HepG2 (cell line): ENCODE data around the gene PLCB1. TPM values are rescaled to one million over a fixed set of nuclear protein-coding genes. Genes with fewer than 3 reads are reported as not detected.

Experiments used
- DNMT1 ChIP-seq: sonication (generic); formaldehyde crosslinking; IDR thresholded peaks from 2 replicates; pipeline ENCODE4 v1.5.1; 2020; ENCODE audit warnings: mild to moderate bottlenecking, missing genetic modification reagents
- ELF4 ChIP-seq: sonication (generic); formaldehyde crosslinking; IDR thresholded peaks from 2 replicates; pipeline ENCODE4 v1.5.0; 2020; ENCODE audit warnings: missing genetic modification reagents, mild to moderate bottlenecking, moderate library complexity, borderline replicate concordance
- ETV5 ChIP-seq: IDR thresholded peaks from 2 replicates; pipeline ENCODE4 v1.6.1; 2018; ENCODE audit warnings: missing biosample characterization, missing genetic modification reagents, inconsistent platforms, borderline replicate concordance
- GATAD1 ChIP-seq: IDR thresholded peaks from 2 replicates; pipeline ENCODE4 v1.6.1; 2016; ENCODE audit warnings: missing genetic modification reagents, missing compliant biosample characterization
- KDM4B ChIP-seq: sonication (generic); formaldehyde crosslinking; IDR thresholded peaks from 2 replicates; pipeline ENCODE4 v1.4.0; 2020; ENCODE audit warnings: missing genetic modification reagents
- SOX6 ChIP-seq, 2 experiments: fragments of 450-650 bp in 1 of 2; sonication (generic) in 1 of 2; formaldehyde crosslinking in 1 of 2; IDR thresholded peaks; 2 replicates each; pipeline versions ENCODE4 v1.4.0 to v1.6.1; 2017 to 2020; ENCODE audit warnings: antibody characterized with exemption in 1 of 2, mild to moderate bottlenecking in 1 of 2, missing genetic modification reagents in 1 of 2
- ZNF431 ChIP-seq: sonication (generic); formaldehyde crosslinking; IDR thresholded peaks from 2 replicates; pipeline ENCODE4 v1.9.0; 2022; ENCODE audit warnings: missing genetic modification reagents, low read depth, mild to moderate bottlenecking, borderline replicate concordance
- polyA plus RNA-seq, 8 experiments: library from polyadenylated mRNA; depleted of rRNA in 3 of 8; stranded (reverse) in 7 of 8; unstranded in 1 of 8; fragments of >200 nt; fragmentation: Illumina TruSeq in 4 of 8; extraction: Trizol in 4 of 8; gene quantifications; 2 replicates each; pipeline versions ENCODE4 v1.2.1 to v1.2.3, GENCODE V29; 2011 to 2016; ENCODE audit warnings: low read depth in 4 of 8, missing spikeins in 1 of 8, mixed read lengths in 1 of 8; ENCODE audit not compliant: insufficient read depth in 1 of 8
- total RNA-seq, 5 experiments: library from RNA; depleted of rRNA; stranded (reverse); fragments of >200 nt; fragmentation: Illumina TruSeq; extraction: Trizol; gene quantifications; 2 replicates each; pipeline ENCODE4 v1.2.3, GENCODE V29; 2016; ENCODE audit warnings: low read depth in 1 of 5
- TF ChIP-seq, protein P1 (sequence below), 2 experiments: sonication (generic) in 1 of 2; formaldehyde crosslinking in 1 of 2; IDR thresholded peaks; 2 replicates each; pipeline versions ENCODE4 v1.6.1 to v1.9.0; 2014 to 2022; ENCODE audit warnings: antibody characterized with exemption in 1 of 2, borderline replicate concordance in 1 of 2, inconsistent platforms in 1 of 2, low read depth in 1 of 2, missing genetic modification reagents in 1 of 2
- TF ChIP-seq, protein P2 (sequence below): sonication (generic); formaldehyde crosslinking; IDR thresholded peaks from 2 replicates; pipeline ENCODE4 v1.5.1; 2020; ENCODE audit warnings: missing genetic modification reagents, mild to moderate bottlenecking, borderline replicate concordance
- TF ChIP-seq, protein P3 (sequence below): sonication (generic); formaldehyde crosslinking; IDR thresholded peaks from 2 replicates; pipeline ENCODE4 v1.4.0; 2020; ENCODE audit warnings: missing genetic modification reagents
- TF ChIP-seq, protein P4 (sequence below): sonication (generic); formaldehyde crosslinking; conservative IDR thresholded peaks from 2 replicates; pipeline ENCODE4 v1.8.0; 2022; ENCODE audit warnings: mild to moderate bottlenecking, moderate library complexity, missing genetic modification reagents
- TF ChIP-seq, protein P5 (sequence below): sonication (generic); formaldehyde crosslinking; IDR thresholded peaks from 2 replicates; pipeline ENCODE4 v1.5.0; 2020; ENCODE audit warnings: mild to moderate bottlenecking, low read depth, missing genetic modification reagents, borderline replicate concordance
- TF ChIP-seq, protein P6 (sequence below): IDR thresholded peaks from 2 replicates; pipeline ENCODE4 v1.6.1; 2016; ENCODE audit warnings: low read depth, control low read depth

PLCB1 gene
- total and polyA plus RNA-seq, 2 of the 13 experiments (the other 11 are each of a cell fraction or from before 2014, with no cell fraction given) = 42.4 to 55.9 TPM

DNA sequence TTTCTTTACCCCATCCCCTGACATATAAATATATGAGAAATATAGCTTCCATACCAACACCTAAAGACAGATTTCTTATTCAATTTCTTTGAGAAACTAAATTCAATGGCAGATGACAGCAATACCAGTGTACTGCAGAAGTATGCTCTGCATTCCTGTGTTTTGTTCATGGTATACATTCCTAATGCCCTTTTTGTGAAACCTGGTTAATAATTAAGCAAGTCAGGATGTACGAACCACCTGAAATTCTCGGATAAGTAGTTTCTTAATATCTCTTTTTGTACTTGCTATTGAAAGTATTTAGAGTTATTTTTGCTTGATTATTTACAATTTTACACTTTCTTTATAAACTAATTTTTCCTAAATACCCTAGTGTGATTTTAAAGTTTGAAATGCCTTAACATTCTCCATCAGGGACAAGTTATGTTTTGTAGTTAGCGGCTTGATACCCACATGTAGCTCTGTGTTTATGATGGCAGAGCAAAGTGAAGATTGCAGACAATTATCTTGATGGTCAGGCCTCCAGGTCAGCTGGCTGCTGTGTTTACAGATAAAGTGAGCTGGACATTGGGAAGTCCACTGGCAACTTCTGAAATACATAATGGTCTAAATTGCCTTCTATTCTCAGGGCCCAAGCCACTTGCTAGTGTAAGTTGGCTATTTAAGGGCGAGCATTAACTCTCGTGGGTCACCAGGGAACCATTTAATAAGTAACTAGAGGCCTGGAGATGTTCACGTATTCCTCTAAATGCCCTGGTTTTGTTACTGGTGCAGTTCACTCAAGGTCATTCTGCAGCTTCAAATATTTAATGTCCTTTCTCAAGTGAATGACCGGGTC is 58.2 kb downstream of the PLCB1 start (continued):
- TF ChIP-seq, protein P1, sequence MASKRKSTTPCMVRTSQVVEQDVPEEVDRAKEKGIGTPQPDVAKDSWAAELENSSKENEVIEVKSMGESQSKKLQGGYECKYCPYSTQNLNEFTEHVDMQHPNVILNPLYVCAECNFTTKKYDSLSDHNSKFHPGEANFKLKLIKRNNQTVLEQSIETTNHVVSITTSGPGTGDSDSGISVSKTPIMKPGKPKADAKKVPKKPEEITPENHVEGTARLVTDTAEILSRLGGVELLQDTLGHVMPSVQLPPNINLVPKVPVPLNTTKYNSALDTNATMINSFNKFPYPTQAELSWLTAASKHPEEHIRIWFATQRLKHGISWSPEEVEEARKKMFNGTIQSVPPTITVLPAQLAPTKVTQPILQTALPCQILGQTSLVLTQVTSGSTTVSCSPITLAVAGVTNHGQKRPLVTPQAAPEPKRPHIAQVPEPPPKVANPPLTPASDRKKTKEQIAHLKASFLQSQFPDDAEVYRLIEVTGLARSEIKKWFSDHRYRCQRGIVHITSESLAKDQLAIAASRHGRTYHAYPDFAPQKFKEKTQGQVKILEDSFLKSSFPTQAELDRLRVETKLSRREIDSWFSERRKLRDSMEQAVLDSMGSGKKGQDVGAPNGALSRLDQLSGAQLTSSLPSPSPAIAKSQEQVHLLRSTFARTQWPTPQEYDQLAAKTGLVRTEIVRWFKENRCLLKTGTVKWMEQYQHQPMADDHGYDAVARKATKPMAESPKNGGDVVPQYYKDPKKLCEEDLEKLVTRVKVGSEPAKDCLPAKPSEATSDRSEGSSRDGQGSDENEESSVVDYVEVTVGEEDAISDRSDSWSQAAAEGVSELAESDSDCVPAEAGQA (IDR thresholded peaks at IDR 0.05; ENCODE audit: low read depth) = no peak
- TF ChIP-seq, protein P1 (CRISPR knock-in tag; IDR thresholded peaks at IDR 0.05; ENCODE audit: borderline replicate concordance) = no peak; the same call in 1 of the 2 replicates
- TF ChIP-seq GATAD1 (CRISPR knock-in tag) = peak; percentile 30; the same call in 1 of the 2 replicates
- TF ChIP-seq, protein P2, sequence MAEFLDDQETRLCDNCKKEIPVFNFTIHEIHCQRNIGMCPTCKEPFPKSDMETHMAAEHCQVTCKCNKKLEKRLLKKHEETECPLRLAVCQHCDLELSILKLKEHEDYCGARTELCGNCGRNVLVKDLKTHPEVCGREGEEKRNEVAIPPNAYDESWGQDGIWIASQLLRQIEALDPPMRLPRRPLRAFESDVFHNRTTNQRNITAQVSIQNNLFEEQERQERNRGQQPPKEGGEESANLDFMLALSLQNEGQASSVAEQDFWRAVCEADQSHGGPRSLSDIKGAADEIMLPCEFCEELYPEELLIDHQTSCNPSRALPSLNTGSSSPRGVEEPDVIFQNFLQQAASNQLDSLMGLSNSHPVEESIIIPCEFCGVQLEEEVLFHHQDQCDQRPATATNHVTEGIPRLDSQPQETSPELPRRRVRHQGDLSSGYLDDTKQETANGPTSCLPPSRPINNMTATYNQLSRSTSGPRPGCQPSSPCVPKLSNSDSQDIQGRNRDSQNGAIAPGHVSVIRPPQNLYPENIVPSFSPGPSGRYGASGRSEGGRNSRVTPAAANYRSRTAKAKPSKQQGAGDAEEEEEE (CRISPR knock-in tag) = no peak
- TF ChIP-seq DNMT1 (CRISPR knock-in tag) = no peak
- TF ChIP-seq, protein P3, sequence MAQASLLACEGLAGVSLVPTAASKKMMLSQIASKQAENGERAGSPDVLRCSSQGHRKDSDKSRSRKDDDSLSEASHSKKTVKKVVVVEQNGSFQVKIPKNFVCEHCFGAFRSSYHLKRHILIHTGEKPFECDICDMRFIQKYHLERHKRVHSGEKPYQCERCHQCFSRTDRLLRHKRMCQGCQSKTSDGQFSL = no peak
- TF ChIP-seq, protein P4, sequence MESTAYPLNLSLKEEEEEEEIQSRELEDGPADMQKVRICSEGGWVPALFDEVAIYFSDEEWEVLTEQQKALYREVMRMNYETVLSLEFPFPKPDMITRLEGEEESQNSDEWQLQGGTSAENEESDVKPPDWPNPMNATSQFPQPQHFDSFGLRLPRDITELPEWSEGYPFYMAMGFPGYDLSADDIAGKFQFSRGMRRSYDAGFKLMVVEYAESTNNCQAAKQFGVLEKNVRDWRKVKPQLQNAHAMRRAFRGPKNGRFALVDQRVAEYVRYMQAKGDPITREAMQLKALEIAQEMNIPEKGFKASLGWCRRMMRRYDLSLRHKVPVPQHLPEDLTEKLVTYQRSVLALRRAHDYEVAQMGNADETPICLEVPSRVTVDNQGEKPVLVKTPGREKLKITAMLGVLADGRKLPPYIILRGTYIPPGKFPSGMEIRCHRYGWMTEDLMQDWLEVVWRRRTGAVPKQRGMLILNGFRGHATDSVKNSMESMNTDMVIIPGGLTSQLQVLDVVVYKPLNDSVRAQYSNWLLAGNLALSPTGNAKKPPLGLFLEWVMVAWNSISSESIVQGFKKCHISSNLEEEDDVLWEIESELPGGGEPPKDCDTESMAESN (CRISPR knock-in tag) = 0 out of 2 replicates have a peak, but pooled peaks have one; percentile 0
- peak; percentile 34; the same call in 1 of the 2 replicates for TF ChIP-seq ETV5 (CRISPR knock-in tag)
- TF ChIP-seq, protein P5, sequence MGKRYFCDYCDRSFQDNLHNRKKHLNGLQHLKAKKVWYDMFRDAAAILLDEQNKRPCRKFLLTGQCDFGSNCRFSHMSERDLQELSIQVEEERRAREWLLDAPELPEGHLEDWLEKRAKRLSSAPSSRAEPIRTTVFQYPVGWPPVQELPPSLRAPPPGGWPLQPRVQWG (CRISPR knock-in tag) = no peak
- TF ChIP-seq, protein P6, sequence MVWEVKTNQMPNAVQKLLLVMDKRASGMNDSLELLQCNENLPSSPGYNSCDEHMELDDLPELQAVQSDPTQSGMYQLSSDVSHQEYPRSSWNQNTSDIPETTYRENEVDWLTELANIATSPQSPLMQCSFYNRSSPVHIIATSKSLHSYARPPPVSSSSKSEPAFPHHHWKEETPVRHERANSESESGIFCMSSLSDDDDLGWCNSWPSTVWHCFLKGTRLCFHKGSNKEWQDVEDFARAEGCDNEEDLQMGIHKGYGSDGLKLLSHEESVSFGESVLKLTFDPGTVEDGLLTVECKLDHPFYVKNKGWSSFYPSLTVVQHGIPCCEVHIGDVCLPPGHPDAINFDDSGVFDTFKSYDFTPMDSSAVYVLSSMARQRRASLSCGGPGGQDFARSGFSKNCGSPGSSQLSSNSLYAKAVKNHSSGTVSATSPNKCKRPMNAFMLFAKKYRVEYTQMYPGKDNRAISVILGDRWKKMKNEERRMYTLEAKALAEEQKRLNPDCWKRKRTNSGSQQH (CRISPR knock-in tag) = peak; percentile 40; the same call in 1 of the 2 replicates
- no peak for TF ChIP-seq ZNF431
- TF ChIP-seq ELF4 = 0 out of 2 replicates have a peak, but pooled peaks have one; percentile 48
- TF ChIP-seq SOX6 (IDR thresholded peaks at IDR 0.05) = no peak
- peak; percentile 95 for TF ChIP-seq SOX6 (CRISPR knock-in tag; IDR thresholded peaks at IDR 0.05)
- TF ChIP-seq KDM4B (CRISPR knock-in tag) = 0 out of 2 replicates have a peak, but pooled peaks have one; percentile 36
